CD14-positive monocyte (primary cell): ENCODE results near the gene KCNMA1. TPM values are rescaled to one million over a fixed set of nuclear protein-coding genes. Genes with fewer than 3 reads are reported as not detected.

Experiments used
- DNase-seq, 3 donors: peaks; one replicate each; pipeline ENCODE4 v3.0.0-alpha.2; 2011 to 2022
- H2AFZ ChIP-seq: 2 replicates; pipeline ENCODE4 v1.6.0; 2012; ENCODE audit warnings: mild to moderate bottlenecking, low read depth, low read length, inconsistent platforms; ENCODE audit not compliant: insufficient read depth, poor library complexity, severe bottlenecking
- H3K27ac ChIP-seq, 2 donors: 1 replicate in 1 of 2; 2 replicates in 1 of 2; pipeline ENCODE4 v1.5.1; 2012 to 2013; ENCODE audit warnings: low read length in 2 of 2, control low read depth in 1 of 2, inconsistent platforms in 1 of 2, low read depth in 1 of 2, mild to moderate bottlenecking in 1 of 2
- H3K27me3 ChIP-seq, 2 donors: one replicate each; pipeline versions ENCODE4 v1.6.0 to v1.6.1; 2011 to 2013; ENCODE audit warnings: low read length in 2 of 2; ENCODE audit not compliant: control insufficient read depth in 2 of 2, insufficient read depth in 2 of 2
- H3K36me3 ChIP-seq, 2 donors: replicated peaks in 1 of 2; 1 replicate in 1 of 2; 2 replicates in 1 of 2; pipeline versions ENCODE4 v1.5.1 to v1.6.1; 2012 to 2013; ENCODE audit warnings: low read length in 2 of 2, control low read depth in 1 of 2, inconsistent platforms in 1 of 2, mild to moderate bottlenecking in 1 of 2; ENCODE audit not compliant: insufficient read depth in 2 of 2, control insufficient read depth in 1 of 2
- H3K4me1 ChIP-seq, 2 donors: 1 replicate in 1 of 2; 2 replicates in 1 of 2; pipeline versions ENCODE4 v1.5.1 to v1.6.1; 2012 to 2013; ENCODE audit warnings: low read length in 2 of 2, control low read depth in 1 of 2, inconsistent platforms in 1 of 2, mild to moderate bottlenecking in 1 of 2, moderate library complexity in 1 of 2; ENCODE audit not compliant: insufficient read depth in 2 of 2, control insufficient read depth in 1 of 2
- H3K4me2 ChIP-seq: replicated peaks from 2 replicates; pipeline ENCODE3; 2012; ENCODE audit warnings: low read length, moderate library complexity, mild to moderate bottlenecking; ENCODE audit not compliant: poor library complexity, severe bottlenecking; ENCODE audit errors: extremely low read depth
- H3K4me3 ChIP-seq, 3 experiments: fragments of 200-600 bp in 1 of 3; sonication (generic) in 1 of 3; replicated peaks in 1 of 3; 1 replicate in 2 of 3; 2 replicates in 1 of 3; pipeline ENCODE4 v1.5.1; 2011 to 2013; ENCODE audit warnings: low read length in 3 of 3, mild to moderate bottlenecking in 3 of 3, control low read depth in 2 of 3, low read depth in 2 of 3, inconsistent platforms in 1 of 3, moderate library complexity in 1 of 3
- H3K79me2 ChIP-seq: 2 replicates; pipeline ENCODE4 v1.6.0; 2012; ENCODE audit warnings: mild to moderate bottlenecking, control low read depth, inconsistent platforms, low read length, moderate library complexity; ENCODE audit not compliant: insufficient read depth
- H3K9ac ChIP-seq: 2 replicates; pipeline ENCODE4 v1.6.0; 2017; ENCODE audit warnings: low read length, mild to moderate bottlenecking; ENCODE audit not compliant: insufficient read depth, poor library complexity, severe bottlenecking
- H3K9me3 ChIP-seq, 2 donors: replicated peaks in 1 of 2; 1 replicate in 1 of 2; 2 replicates in 1 of 2; pipeline versions ENCODE4 v1.5.1 to v1.6.1; 2012 to 2013; ENCODE audit warnings: low read length in 2 of 2, control low read depth in 1 of 2; ENCODE audit not compliant: control insufficient read depth in 1 of 2, insufficient read depth in 1 of 2
- H4K20me1 ChIP-seq: 2 replicates; pipeline ENCODE4 v1.6.0; 2012; ENCODE audit warnings: mild to moderate bottlenecking, low read length, control low read depth, moderate library complexity; ENCODE audit not compliant: insufficient read depth
- H3K27ac Mint-ChIP-seq, 7 donors: one replicate each; pipeline ENCODE4 v1.8.0; 2020; ENCODE audit warnings: mild to moderate bottlenecking in 7 of 7, mixed read lengths in 7 of 7, moderate library complexity in 6 of 7, inconsistent platforms in 2 of 7
- H3K27me3 Mint-ChIP-seq, 3 donors: one replicate each; pipeline ENCODE4 v1.8.0; 2021 to 2022; ENCODE audit warnings: low read depth in 3 of 3, mild to moderate bottlenecking in 3 of 3, mixed read lengths in 3 of 3, moderate library complexity in 3 of 3, inconsistent platforms in 1 of 3
- H3K36me3 Mint-ChIP-seq, 2 donors: one replicate each; pipeline ENCODE4 v1.8.0; 2020; ENCODE audit warnings: mixed read lengths in 2 of 2, inconsistent platforms in 1 of 2, mild to moderate bottlenecking in 1 of 2
- H3K4me1 Mint-ChIP-seq: one replicate; pipeline ENCODE4 v1.8.0; 2020; ENCODE audit warnings: mild to moderate bottlenecking, mixed read lengths
- H3K4me3 Mint-ChIP-seq, 2 donors: one replicate each; pipeline ENCODE4 v1.8.0; 2020; ENCODE audit warnings: mild to moderate bottlenecking in 2 of 2, mixed read lengths in 2 of 2, moderate library complexity in 1 of 2
- H3K9me3 Mint-ChIP-seq, 7 donors: one replicate each; pipeline ENCODE4 v1.8.0; 2020 to 2022; ENCODE audit warnings: mixed read lengths in 7 of 7, mild to moderate bottlenecking in 6 of 7, moderate library complexity in 6 of 7, inconsistent platforms in 2 of 7
- WGBS: methylation state at CpG from one replicate; pipeline ENCODE4 v1.1.5; 2013; ENCODE audit warnings: missing lambda C conversion rate; ENCODE audit not compliant: insufficient coverage; 5-methylcytosine and 5-hydroxymethylcytosine counted together
- intact Hi-C, 2 donors: fragments of 100-400 bp; cut with micrococcal nuclease; formaldehyde crosslinking; loops; one replicate each; pipeline versions ENCODE4 v1.15.0 to v1.15.1; 2023
- polyA plus RNA-seq, 3 donors: library from polyadenylated mRNA; depleted of rRNA in 1 of 3; unstranded in 2 of 3; stranded (reverse) in 1 of 3; fragments of 300-500 nt in 2 of 3; fragments of >200 nt in 1 of 3; fragmentation: Illumina TruSeq in 2 of 3; gene quantifications; 1 replicate in 2 of 3; 2 replicates in 1 of 3; pipeline ENCODE4 v1.2.3, GENCODE V29; 2012 to 2021
- TF ChIP-seq, protein P1 (sequence below): fragments of 200-600 bp; IDR thresholded peaks from one replicate; pipeline ENCODE4 v1.8.0; 2022; ENCODE audit warnings: antibody characterized with exemption, mild to moderate bottlenecking

The KCNMA1 gene
- polyA plus RNA-seq, 3 donors = 0.11 to 1.0 TPM; not detected in 1

DNA sequence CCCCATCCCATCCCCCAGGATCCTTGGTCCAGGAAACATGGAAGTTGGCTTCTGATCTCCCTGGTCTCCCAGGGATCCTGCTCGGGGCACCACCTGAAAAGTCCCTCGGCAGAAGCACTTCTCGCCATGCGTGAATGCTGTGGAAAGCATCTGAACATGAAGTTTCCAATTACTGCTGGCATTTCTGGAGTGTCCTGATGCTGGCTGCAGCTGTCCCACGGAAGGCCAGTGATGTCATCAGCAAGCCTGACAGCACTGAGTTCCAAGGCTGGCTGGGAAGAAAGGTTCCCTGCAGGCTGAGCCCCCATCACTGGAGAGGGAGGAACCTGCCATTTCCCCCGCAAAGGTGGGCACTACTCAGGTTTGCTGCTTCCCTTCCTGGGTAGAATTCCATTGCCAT, 71.4 kb downstream of the KCNMA1 start:
- 79% methylated on average over 6 of the region's 6 CpGs for WGBS
- Mint-ChIP-seq H3K4me3 (no peak overlapping the region), H3K9me3 (no peaks in the 10 kb centered on the region), H3K27me3 (peaks cover 2 to 35% (median 22%) of the 10 kb centered on the region in 3 donors), H3K4me1 (peaks cover 8% of the 10 kb centered on the region), H3K27ac (no peak overlapping the region), H3K36me3 (no peaks in the 10 kb centered on the region)
- no peak overlapping the region for H2AFZ ChIP-seq
- no peaks in the 10 kb centered on the region for H3K9me3 ChIP-seq
- H3K79me2 ChIP-seq = no peaks in the 10 kb centered on the region
- H3K4me2 ChIP-seq = no peak overlapping the region
- H4K20me1 ChIP-seq = no peaks in the 10 kb centered on the region
- H3K4me3 ChIP-seq = no peak overlapping the region
- H3K4me1 ChIP-seq = peaks cover 0 to 2% of the 10 kb centered on the region in 2 donors
- no peaks in the 10 kb centered on the region for H3K27me3 ChIP-seq
- no peak for DNase-seq
- H3K36me3 ChIP-seq = no peaks in the 10 kb centered on the region
- TF ChIP-seq, protein P1, sequence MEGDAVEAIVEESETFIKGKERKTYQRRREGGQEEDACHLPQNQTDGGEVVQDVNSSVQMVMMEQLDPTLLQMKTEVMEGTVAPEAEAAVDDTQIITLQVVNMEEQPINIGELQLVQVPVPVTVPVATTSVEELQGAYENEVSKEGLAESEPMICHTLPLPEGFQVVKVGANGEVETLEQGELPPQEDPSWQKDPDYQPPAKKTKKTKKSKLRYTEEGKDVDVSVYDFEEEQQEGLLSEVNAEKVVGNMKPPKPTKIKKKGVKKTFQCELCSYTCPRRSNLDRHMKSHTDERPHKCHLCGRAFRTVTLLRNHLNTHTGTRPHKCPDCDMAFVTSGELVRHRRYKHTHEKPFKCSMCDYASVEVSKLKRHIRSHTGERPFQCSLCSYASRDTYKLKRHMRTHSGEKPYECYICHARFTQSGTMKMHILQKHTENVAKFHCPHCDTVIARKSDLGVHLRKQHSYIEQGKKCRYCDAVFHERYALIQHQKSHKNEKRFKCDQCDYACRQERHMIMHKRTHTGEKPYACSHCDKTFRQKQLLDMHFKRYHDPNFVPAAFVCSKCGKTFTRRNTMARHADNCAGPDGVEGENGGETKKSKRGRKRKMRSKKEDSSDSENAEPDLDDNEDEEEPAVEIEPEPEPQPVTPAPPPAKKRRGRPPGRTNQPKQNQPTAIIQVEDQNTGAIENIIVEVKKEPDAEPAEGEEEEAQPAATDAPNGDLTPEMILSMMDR = no peak
- H3K9ac ChIP-seq = no peak overlapping the region
- intact Hi-C loops = no loop called here
- H3K27ac ChIP-seq = no peak overlapping the region

GRCh38 chr10:77565590-77566023, 72.0 kb downstream of the KCNMA1 start:
- H3K4me3 ChIP-seq = no peak overlapping the region
- no peak overlapping the region for H2AFZ ChIP-seq
- no peaks in the 10 kb centered on the region for H3K36me3 ChIP-seq
- no peaks in the 10 kb centered on the region for H3K27me3 ChIP-seq
- Mint-ChIP-seq H3K27ac (peak overlapping the region in 1 of 7 donors; percentile 7), H3K9me3 (no peaks in the 10 kb centered on the region), H3K36me3 (no peaks in the 10 kb centered on the region), H3K4me1 (peaks cover 8% of the 10 kb centered on the region), H3K4me3 (no peak overlapping the region), H3K27me3 (peaks cover 2 to 36% (median 24%) of the 10 kb centered on the region in 3 donors)
- H3K9ac ChIP-seq = no peak overlapping the region
- DNase-seq = no peak
- H3K27ac ChIP-seq = no peak overlapping the region
- H3K9me3 ChIP-seq = no peaks in the 10 kb centered on the region
- TF ChIP-seq, protein P1 = no peak
- H3K4me1 ChIP-seq = peaks cover 0 to 2% of the 10 kb centered on the region in 2 donors
- H3K4me2 ChIP-seq = no peak overlapping the region
- no peaks in the 10 kb centered on the region for H4K20me1 ChIP-seq
- no peaks in the 10 kb centered on the region for H3K79me2 ChIP-seq
- WGBS = 68% methylated on average over 3 of the region's 4 CpGs
- intact Hi-C loops = no loop called here
